GM21529 (cell line): ENCODE results near the gene CMTM5.
"Not testable (repeated sequence)": the region's sequence is repeated elsewhere in the genome, so short reads cannot be mapped to it uniquely, and the experiment has no call there.

ENCODE experiments used
- ATAC-seq: cut with Tn5 transposase; IDR thresholded peaks from one replicate; pipeline ENCODE4 v1.9.1; 2021; ENCODE audit not compliant: unreplicated experiment

The CMTM5 gene

GRCh38 chr14:23377573-23378563 is 1.0 kb downstream of the CMTM5 start:
- no peak for ATAC-seq

- ATAC-seq: no peak
These were observed 1.9 kb downstream of the CMTM5 start for GRCh38 chr14:23378612-23379220.

- ATAC-seq: no peak
These were observed 2.7 kb downstream of the CMTM5 start for GRCh38 chr14:23379366-23380196.

- ATAC-seq: no peak
These were observed 3.5 kb downstream of the CMTM5 start for GRCh38 chr14:23380197-23380914.

GRCh38 chr14:23380976-23381375 is 4.1 kb downstream of the CMTM5 start:
- ATAC-seq: no peak

- no peak for ATAC-seq
These were observed 5.0 kb downstream of the CMTM5 start for GRCh38 chr14:23381871-23382270.

- ATAC-seq: no peak
These were observed 5.4 kb downstream of the CMTM5 start for GRCh38 chr14:23382276-23382675.

- no peak for ATAC-seq
These were observed 6.0 kb downstream of the CMTM5 start for GRCh38 chr14:23382731-23383440.

GRCh38 chr14:23384364-23385080 is 7.7 kb downstream of the CMTM5 start:
- ATAC-seq: no peak

- no peak for ATAC-seq
These were observed 8.4 kb downstream of the CMTM5 start for GRCh38 chr14:23385244-23385641.

GRCh38 chr14:23385642-23386265 is 8.9 kb downstream of the CMTM5 start:
- no peak for ATAC-seq

GRCh38 chr14:23386266-23386657 is 9.4 kb downstream of the CMTM5 start:
- ATAC-seq: not testable (repeated sequence)

GRCh38 chr14:23386999-23387398 is 10.2 kb downstream of the CMTM5 start:
- ATAC-seq: no peak

- ATAC-seq: no peak
These were observed 11.4 kb downstream of the CMTM5 start for GRCh38 chr14:23387916-23388882.

- no peak for ATAC-seq
These were observed 12.2 kb downstream of the CMTM5 start for GRCh38 chr14:23388996-23389395.

- ATAC-seq: no peak
These were observed 12.6 kb downstream of the CMTM5 start for GRCh38 chr14:23389396-23389795.

- ATAC-seq: not testable (repeated sequence)
These were observed 13.0 kb downstream of the CMTM5 start for GRCh38 chr14:23389871-23390270.

GRCh38 chr14:23392613-23393012 is 15.8 kb downstream of the CMTM5 start:
- ATAC-seq: no peak
